GM23338 (cell line): ENCODE results near the gene ULK4.

Experiments
- CREB1 ChIP-seq: fragments of 250-450 bp; sonication (Bioruptor Pico); IDR thresholded peaks from 2 replicates; pipeline ENCODE4 v1.5.0; 2020; ENCODE audit warnings: low read depth, mild to moderate bottlenecking, moderate library complexity
- CTCF ChIP-seq, 2 experiments: fragments of 200-600 bp in 1 of 2; sonication (generic) in 1 of 2; conservative IDR thresholded peaks; 2 replicates each; pipeline versions ENCODE4 v1.5.1 to v1.6.1; 2016 to 2017; ENCODE audit warnings: antibody characterized with exemption in 2 of 2, low read depth in 2 of 2, mild to moderate bottlenecking in 2 of 2, moderate library complexity in 1 of 2
- ETS1 ChIP-seq: IDR thresholded peaks from 2 replicates; pipeline ENCODE4 v1.6.1; 2016; ENCODE audit warnings: antibody characterized with exemption
- EZH2 ChIP-seq: fragments of 200-600 bp; sonication (generic); IDR thresholded peaks from one replicate; pipeline ENCODE4 v1.8.0; 2017; ENCODE audit warnings: antibody characterized with exemption, mild to moderate bottlenecking, low read depth; ENCODE audit not compliant: unreplicated experiment
- EZH2phosphoT487 ChIP-seq: fragments of 200-600 bp; sonication (generic); IDR thresholded peaks from one replicate; pipeline ENCODE4 v1.8.1; 2018; ENCODE audit warnings: antibody characterized with exemption; ENCODE audit not compliant: unreplicated experiment
- POLR2AphosphoS5 ChIP-seq: IDR thresholded peaks from 2 replicates; pipeline ENCODE4 v1.6.1; 2016; ENCODE audit warnings: antibody characterized with exemption, low read depth
- REST ChIP-seq: IDR thresholded peaks from one replicate; pipeline ENCODE4 v1.6.1; 2018; ENCODE audit warnings: antibody characterized with exemption; ENCODE audit not compliant: unreplicated experiment
- ZNF114 ChIP-seq: fragments of 250-450 bp; sonication (Bioruptor Pico); IDR thresholded peaks from 2 replicates; pipeline ENCODE4 v1.5.0; 2020; ENCODE audit warnings: mild to moderate bottlenecking, moderate library complexity

- TF ChIP-seq CTCF (conservative IDR thresholded peaks at IDR 0.05; ENCODE audit: low read depth in 2 of 2), result no peak
- TF ChIP-seq REST, result no peak
- TF ChIP-seq EZH2, result no peak
- no peak for TF ChIP-seq EZH2phosphoT487
- no peak for TF ChIP-seq POLR2AphosphoS5
- no peak for TF ChIP-seq ZNF114 (CRISPR knock-in tag)
- TF ChIP-seq ETS1, result no peak
- no peak for TF ChIP-seq CREB1 (CRISPR knock-in tag)
Observed at GRCh38 chr3:41477399-41478014, 484.4 kb downstream of the ULK4 start.
